HL-60/S4 treated with phorbol 12-myristate 13-acetate at 8.2 ng/mL for 4 days and 3 days (cell line): ENCODE data around the gene HFE.
"Not testable (repeated sequence)": the region's sequence is repeated elsewhere in the genome, so short reads cannot be mapped to it uniquely, and the experiment has no call there.

ENCODE experiments used
- in situ Hi-C: fragments of 300-500 bp; cut with MboI; formaldehyde crosslinking; loops from 2 replicates; pipeline ENCODE4 v1.15.0; 2022; ENCODE audit warnings: low sequenced_read_pairs

HFE gene

DNA sequence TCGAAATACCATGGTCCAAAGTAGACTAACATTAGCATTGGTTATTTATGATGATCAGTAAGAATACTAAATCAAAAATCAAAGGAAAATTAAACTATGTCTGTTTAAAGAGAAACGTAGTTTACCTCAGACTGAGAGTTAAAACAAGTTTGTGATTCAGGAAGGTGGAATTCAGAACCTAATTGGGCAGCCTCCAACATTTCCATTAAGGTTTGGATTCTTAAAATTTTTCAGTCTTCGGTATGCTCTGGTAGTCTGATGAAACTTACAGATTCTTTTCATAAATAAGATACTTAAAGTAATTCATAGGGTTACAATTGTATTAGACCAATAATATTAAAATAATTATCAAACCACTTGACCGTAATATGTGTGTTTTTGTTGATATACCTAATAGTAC lies 18.6 kb downstream of the HFE start:
- in situ Hi-C loops: no loop called here

DNA sequence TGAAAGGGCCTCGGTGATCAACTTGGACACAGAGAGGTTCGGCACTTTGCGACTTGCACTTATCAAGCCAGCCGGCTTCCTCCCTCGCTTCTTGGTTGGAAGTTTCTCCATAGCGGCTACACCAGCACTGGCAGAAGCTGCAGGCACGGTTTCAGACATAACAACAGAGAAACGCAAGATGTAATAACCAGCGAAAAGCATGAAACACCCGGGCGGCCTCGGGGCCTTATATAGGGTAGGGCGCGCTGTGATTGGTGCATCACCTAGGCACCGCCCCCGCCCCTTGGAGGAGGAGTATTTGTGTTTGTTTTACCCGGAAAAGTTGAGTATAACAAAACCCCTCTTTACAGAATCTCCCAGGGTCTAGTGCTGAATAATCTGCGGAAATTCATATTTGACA lies 20.7 kb downstream of the HFE start:
- in situ Hi-C loops: no loop called here

DNA sequence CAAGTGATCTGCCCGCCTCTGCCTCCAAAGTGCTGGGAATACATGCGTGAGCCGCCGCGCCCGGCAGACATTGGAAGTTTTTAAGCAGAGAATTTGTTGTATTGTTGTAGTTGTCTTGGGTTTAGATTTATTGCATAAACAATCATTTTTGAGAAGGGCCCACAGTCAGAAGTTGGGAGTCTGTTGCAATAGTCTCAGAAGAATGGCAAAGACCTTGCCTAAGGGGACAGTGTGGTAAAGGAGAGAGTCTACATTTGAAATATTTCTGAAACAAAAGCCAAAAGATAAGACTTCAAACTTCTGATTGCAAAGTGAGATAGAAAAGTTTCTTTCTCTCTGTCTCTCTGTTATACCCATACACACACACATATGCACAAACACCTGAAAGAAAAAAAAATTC lies 22.5 kb downstream of the HFE start:
- in situ Hi-C loops: no loop called here

DNA sequence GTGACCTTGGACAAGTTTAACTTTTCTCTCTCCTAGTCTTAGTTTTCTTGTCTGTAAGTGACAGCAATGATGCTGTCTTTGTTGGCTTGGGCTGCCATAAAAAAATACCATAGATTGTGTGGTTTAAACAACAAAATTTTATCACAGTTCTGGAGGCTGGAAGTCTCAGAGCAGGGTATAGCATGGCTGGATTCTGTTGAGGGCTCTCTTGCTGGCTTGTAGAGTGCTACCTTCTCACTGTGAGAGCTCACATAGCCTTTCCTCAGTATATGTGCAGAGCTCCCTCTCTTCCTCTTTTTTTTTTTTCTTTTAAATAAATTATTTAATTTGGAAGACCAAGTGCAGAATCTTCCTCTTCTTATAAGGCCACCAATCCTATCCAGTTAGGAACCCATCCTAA lies 26.3 kb downstream of the HFE start:
- in situ Hi-C loops: no loop called here

DNA sequence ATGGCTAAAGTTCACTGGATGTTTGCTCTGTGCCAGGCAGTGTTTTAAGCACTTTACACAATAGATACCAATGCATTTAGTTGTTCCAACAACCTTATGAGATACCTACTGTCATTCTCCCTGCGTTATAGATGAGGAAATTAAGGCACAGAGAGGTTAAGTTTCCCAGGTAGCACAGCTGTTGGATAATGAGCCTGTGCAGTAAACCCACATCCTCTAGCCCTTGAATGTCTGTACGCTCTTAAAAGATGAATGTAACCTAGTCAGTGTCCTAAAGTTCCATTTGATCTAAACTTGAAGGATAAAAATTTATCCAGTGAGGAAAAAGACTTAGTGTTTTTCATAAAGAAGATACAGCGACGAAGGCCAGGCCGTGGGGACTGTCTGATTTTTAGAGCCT lies 28.0 kb downstream of the HFE start:
- in situ Hi-C loops: no loop called here

DNA sequence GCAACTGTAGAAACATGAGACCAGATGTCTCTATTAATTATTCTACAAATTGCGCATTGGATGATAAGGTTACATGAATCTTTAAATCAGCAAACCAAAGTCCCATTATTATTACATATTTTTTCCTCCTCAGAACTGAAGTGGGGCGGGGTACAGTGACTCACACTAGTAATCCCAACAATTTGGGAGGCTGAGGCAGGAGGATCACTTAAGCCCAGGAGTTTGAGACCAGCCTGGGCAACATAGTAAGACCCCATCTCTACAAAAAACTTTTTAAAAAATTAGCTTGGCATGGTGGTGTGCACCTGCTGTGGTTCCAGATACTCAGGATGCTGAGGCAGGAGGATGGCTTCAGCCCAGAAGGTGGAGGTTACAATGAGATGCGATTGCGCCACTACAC lies 29.0 kb downstream of the HFE start:
- in situ Hi-C loops: no loop called here

DNA sequence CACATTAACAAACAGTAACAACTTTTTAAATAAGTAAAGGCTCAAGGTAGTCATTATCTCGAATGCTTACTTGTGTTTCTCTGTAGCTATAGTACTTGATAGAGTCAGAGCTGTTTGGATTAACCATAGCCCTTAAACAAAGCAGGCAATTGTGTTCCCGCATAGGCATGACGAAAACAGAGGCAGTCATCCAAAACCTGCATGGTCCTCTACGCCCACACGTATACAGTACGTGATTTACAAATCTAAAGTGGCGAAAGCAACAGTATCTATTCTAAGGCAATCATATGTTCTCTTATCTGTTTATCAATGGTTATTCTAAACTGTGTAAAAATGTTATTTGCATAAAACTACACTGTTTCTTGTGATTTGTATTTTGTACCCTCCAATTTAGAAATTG lies 31.8 kb downstream of the HFE start:
- in situ Hi-C loops: no loop called here

DNA sequence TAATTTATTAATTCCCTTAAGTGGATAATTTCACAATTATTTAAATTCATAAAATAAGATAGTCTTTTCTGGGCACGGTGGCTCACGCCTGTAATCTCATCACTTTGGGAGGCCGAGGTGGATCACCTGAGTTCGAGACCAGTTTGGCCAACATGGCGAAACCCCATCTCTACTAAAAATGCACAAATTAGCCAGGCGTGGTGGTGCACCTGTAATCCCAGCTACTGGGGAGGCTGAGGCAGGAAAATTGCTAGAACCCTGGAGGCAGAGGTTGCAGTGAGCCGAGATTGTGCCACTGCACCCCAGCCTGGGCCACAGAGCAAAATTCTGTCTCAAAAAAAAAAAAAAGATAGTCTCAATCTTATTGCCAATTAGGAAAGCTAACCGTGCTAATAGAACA lies 32.9 kb downstream of the HFE start:
- in situ Hi-C loops: not testable (repeated sequence)

DNA sequence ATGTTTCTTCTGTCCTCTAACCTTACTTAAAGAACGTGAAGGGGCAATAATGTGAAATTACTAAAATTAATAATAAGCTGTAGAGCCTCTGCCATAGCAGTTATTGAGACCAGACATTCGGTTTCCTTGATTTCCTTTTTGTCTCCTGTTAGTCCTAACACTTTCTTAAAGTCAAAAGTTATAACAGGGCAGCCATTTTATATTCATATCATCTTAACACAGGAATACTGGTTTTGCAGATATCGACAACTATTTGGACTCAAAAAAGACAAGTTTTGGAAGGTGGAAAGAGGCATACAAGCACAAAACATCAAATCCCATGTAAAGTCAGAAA lies 33.5 kb downstream of the HFE start:
- in situ Hi-C loops: no loop called here

DNA sequence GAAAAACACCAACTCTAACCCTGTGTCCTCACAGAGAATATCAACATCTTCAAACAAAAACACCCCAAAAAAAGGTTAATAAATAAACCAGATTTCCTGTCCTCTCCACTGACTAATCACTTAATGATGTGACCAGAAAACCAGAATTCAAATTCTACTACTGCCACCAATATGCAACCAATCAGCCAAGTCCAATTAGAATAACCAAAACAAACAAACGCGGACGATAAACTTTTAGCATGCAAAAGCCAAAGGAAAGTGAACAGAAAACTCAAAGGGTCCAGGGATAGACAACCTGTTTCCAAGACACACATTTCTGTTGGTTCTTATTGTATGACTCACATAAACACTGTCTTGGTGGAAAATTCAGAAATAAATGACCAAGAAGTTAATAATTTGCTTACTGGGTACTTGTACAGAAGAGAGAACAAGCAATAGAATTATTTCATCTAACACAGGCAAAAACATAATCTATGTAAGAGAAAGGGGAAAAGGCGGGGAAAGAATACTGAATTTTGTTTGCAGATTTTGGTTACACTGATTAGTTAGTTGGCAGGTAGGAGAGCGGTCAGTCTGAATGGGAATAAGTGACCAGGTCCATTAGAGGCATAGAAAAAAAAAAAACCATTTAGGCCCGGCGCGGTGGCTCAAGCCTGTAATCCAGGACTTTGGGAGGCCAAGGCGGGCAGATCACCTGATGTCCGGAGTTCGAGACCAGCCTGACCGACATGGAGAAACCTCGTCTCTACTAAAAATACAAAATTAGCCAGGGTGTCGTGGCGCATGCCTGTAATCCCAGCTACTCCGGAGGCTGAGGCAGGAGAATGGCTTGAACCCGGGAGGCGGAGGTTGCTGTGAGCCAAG lies 34.1 kb downstream of the HFE start:
- in situ Hi-C loops: no loop called here

DNA sequence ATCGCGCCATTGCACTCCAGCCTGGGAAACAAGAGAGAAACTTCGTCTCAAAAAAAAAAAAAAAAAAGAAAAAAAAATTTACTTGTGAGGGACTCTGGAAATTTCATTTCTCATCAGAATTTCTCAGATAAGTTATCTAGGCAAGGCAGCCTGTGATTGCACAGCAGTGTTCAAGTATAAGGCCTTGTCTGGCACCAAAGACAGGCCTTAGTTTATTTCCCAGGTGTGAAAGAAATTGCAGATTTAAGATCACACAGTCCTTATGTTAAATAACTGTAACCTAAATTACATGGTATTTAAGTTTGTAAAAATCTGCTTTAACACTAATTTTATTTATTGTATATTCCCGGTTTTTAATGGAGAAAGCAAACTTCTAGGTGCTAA lies 34.8 kb downstream of the HFE start:
- in situ Hi-C loops: no loop called here

DNA sequence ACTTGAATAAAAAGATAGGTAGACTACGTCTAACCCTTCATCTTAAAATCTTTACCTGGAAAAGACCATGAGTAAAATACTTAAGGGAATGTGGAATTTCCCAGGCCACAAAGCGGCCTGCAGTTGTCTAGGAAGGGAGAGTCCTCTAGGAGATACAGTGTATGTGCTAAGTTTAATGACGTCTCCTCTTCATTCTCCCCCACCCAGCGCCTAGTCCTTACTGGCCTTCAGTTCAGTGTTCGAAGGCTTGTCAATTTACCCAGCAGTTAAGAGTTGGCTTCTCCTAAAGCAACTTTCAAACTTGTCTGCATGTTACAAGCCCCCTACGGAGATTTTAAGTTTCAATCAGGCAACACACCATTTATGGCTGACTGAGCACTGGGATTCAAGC lies 35.2 kb downstream of the HFE start:
- in situ Hi-C loops: no loop called here

DNA sequence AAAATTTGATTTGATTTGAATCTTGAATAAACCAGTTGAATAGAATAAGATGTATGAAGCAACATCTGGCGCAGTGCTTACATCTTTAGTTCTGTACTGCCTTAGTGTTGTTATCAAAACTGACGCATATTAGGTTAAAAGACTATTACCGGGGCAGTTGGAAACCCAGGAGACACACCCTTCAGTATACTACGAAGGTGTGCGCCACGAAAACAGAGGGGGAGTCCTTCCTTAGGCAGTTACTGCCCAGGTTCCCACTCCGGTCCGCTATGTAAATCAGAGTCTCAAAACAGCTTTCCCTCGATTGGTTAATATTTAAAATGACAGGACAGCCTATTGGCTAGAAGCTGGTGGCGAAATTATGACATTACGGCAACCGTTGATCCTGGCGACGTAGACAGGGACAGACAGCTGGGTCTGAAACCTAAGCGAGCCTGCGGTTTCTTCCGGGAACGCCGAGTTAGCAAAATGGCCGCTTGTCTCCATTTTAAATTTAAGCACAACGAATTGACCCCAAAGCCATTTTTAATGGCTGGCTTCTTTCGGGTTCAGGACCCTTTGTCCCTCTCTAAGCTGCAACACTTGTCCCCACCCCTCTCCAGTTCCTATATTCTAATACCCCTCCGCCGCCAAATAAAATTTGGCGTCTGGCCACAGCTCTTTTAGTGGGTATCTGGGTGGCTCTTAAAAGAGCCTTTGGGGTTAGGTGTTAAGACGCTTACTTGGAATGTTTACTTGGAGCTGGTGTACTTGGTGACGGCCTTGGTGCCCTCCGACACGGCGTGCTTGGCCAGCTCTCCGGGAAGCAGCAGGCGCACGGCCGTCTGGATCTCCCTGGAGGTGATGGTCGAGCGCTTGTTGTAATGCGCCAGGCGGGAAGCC lies 35.8 kb downstream of the HFE start:
- in situ Hi-C loops: no loop called here

DNA sequence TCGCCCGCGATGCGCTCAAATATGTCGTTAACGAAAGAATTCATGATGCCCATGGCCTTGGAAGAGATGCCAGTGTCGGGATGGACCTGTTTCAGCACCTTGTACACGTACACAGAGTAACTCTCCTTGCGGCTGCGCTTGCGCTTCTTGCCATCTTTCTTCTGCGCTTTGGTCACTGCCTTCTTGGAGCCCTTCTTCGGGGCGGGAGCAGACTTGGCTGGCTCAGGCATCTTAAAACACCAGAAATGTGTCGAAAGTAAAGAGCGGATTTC lies 36.4 kb downstream of the HFE start:
- in situ Hi-C loops: no loop called here

DNA sequence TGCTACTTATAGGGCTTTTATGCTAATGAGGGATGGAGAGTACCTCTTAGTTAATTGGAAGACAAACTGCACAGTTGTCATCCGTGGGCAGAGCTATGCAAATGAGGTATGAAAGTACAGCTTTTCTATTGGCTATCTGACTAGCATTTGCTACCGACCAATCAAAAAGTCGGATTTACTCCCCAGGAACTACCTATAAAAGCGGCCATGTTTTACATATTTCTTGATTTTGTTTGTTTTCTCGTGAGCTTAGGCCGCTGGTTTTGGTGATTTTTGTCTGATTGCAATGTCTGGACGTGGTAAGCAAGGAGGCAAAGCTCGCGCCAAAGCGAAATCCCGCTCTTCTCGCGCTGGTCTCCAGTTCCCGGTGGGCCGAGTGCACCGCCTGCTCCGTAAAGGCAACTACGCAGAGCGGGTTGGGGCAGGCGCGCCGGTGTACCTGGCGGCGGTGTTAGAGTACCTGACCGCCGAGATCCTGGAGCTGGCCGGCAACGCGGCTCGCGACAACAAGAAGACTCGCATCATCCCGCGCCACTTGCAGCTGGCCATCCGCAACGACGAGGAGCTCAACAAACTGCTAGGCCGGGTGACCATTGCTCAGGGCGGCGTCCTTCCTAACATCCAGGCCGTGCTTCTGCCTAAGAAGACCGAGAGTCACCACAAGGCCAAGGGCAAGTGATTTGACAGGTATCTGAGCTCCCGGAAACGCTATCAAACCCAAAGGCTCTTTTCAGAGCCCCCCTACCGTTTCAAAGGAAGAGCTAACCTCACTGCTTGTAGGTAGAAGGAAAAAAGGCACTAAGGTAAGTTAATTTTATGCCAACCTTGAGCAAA lies 36.9 kb downstream of the HFE start:
- in situ Hi-C loops: no loop called here

DNA sequence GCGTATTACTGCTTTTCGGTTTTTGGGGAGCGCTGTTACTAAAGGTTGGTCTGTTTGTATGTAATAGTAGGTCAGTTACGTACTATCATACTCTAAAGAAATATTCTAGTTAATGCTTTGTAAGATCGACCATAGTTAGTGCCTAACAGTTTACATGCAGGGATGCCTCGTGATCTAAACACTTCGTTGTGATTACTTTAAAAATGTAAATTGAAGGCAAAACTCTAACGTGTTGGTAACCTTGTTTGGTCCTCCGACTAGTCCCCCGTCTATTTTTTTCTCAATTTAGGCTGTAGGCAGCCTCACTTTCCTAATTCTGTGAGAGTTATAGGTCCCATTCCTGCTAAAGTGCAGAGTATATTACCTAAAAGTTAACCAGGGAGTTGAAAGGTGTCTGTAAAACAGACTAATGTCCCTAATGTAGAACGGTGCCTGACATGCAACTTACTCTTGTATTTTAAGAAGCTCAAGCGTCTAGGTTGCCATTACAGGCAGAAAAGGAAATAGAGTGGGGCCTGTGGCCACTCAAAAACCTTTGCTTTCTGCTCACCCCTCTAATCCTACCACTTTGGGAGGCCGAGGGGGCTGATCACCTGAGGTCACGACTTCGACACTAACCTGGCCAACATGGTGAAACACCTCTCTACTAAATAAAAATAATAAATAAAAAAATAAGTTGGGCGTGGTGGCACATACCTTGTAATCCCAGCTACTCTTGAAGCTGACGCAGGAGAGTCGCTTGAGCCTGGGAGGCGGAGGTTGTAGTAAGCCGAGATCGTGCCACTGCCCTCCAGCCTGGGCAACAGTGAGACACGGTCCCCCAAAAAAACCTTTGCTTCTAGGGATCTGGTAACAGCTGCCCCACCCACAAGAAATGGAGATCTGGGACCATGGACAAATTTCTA lies 37.8 kb downstream of the HFE start:
- in situ Hi-C loops: no loop called here

DNA sequence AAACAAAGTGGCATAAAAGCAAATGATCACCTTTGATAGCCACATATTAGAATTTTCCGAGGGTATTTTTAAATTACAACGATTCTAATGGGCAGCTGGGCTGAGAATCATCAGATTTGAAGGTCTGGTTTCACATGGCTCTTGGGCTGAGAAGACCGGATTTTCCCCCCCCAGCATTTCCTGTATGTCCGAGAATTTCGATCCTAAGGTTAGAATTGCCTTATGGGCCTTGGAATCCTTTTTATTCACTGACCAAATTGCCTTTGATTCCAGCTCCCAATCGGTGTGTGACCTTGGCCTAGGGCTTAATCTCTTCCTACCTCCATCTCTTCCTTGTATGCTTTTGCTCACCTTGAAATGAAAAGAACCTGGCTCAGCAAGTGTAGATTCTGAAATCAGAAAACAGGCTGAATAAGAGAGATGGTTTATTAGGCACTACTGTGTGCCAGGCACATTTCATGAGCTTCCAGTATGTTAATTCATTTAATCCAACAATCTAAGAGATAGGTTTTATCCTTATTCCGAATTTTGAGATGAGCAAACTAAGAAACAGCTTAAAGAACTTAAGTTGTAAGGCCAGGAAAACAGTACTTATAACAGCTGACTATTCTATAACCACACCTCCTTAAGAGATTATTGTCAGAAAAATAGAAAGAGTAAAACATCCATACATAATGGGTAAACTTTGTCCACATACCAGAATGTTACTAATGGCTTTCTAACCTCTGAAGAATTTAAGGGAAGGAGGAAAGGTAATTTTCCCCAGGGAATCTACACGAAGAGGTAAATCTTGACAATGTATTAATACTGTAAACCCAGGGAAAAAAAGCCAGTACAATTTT lies 39.4 kb downstream of the HFE start:
- in situ Hi-C loops: no loop called here

DNA sequence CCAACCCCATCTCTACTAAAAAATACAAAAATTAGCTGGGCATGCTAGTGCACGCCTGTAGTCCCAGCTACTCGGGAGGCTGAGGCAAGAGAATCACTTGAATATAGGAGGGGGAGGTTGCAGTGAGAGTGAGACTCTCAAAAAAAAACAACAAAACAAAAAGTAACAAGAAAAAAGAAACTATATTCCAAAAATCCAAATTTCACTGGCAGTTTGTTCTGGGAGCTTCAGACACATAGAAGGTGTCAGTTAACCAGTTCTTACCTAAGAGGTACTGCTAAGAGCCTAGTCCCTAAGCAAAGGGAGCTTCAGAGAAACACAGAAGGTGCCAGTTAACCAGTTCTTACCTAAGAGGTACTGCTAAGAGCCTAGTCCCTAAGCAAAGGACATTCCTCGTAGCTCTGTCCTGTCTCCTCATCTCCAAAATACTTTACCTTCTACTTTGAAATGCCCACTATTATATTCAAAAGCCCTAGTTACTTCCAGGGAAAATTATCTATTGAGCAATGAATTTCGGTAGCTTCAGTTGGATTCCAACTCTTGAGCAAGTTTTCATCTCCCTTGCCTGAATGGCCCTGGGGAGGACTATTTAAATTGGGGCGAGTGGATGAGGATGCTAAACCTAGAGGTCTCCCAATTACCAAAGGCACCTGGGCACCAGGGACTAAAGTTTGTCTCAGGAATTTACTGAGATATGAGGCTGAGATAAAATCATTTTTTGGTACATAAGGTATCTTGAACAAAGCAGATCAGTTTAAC lies 41.0 kb downstream of the HFE start:
- in situ Hi-C loops: no loop called here

DNA sequence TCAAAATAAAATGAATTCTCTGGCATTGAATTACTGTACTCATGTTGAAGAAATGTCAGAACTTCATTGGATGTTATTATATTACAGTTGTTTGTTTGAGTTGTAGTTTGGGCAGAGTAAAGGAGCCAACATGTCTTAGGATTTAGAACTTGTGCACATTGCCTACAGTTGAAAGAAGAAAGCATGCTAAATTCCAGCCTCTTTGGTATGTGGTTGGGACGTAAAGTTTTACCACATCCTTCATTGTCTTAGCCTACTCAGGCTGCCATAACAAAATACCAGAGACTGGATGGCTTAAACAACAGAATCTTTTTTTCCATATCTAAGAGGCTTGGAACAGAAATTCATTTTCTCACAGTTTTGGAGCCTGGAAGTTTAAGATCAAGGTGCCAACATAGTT lies 42.4 kb downstream of the HFE start:
- in situ Hi-C loops: no loop called here
